GM12878 (cell line): ENCODE measurements around the gene HCK. TPM values are rescaled to one million over a fixed set of nuclear protein-coding genes. Genes with fewer than 3 reads are reported as not detected.
A peak's percentile ranks its signal among the peaks of the same experiment; 100 is the strongest.

Experiments used
- ATAC-seq: fragments of 200-7000 bp; cut with Tn5 transposase; 3 replicates; pipeline ENCODE4 v1.9.1; 2020; ENCODE audit warnings: mild to moderate bottlenecking, moderate library complexity
- BruUV-seq: library from RNA; stranded (reverse); fragments of 400-500 nt; replicated peaks from 2 replicates; lab custom pipeline; 2021; lab: Mats Ljungman, UMichigan
- CTCF ChIA-PET: fragments of 300-600 bp; sonication (Branson Sonifier 250); formaldehyde crosslinking; extraction: SDS; loops from one replicate; lab custom pipeline; 2021; ENCODE audit warnings: inconsistent platforms; lab: Yijun Ruan, JAX
- POLR2A ChIA-PET: fragments of 350-600 bp; formaldehyde crosslinking; extraction: SDS; loops from one replicate; lab custom pipeline; 2021; ENCODE audit warnings: inconsistent platforms; lab: Charles Lee
- RAD21 ChIA-PET: fragments of 300-600 bp; sonication (Branson Sonifier 250); formaldehyde crosslinking; loops from one replicate; lab custom pipeline; 2023; ENCODE audit warnings: antibody characterized with exemption; ENCODE audit not compliant: unreplicated experiment; lab: Charles Lee
- SMC1A ChIA-PET: fragments of 300-600 bp; sonication (Branson Sonifier 250); formaldehyde crosslinking; loops from one replicate; lab custom pipeline; 2023; ENCODE audit not compliant: unreplicated experiment, uncharacterized antibody; lab: Charles Lee
- DNase-seq: peaks from one replicate; pipeline ENCODE4 v3.0.0-alpha.2; 2011; ENCODE audit warnings: low read depth, low spot score
- FAIRE-seq: peaks from 3 replicates; lab custom pipeline; 2011; peaks lifted over from hg19 to GRCh38; lab: Jason Lieb, UNC
- H2AFZ ChIP-seq: 2 replicates; pipeline ENCODE4 v1.6.0; 2011; ENCODE audit warnings: low read depth, low read length, control low read depth; ENCODE audit not compliant: control insufficient read depth
- H3K27ac ChIP-seq: 2 replicates; pipeline ENCODE4 v1.5.1; 2011; ENCODE audit warnings: control low read depth; ENCODE audit not compliant: control insufficient read depth, insufficient read depth
- H3K27me3 ChIP-seq, 2 experiments: replicated peaks in 1 of 2; 2 replicates each; pipeline versions ENCODE4 v1.6.0 to v1.6.1; 2011; ENCODE audit warnings: low read length in 1 of 2; ENCODE audit not compliant: control insufficient read depth in 2 of 2, insufficient read depth in 2 of 2
- H3K36me3 ChIP-seq, 2 experiments: 2 replicates each; pipeline ENCODE4 v1.5.1; 2011; ENCODE audit warnings: low read length in 1 of 2; ENCODE audit not compliant: control insufficient read depth in 2 of 2, insufficient read depth in 2 of 2
- H3K4me1 ChIP-seq: 2 replicates; pipeline ENCODE4 v1.6.1; 2011; ENCODE audit warnings: mild to moderate bottlenecking, low read length, moderate library complexity, mixed read lengths; ENCODE audit not compliant: control insufficient read depth, insufficient read depth
- H3K4me2 ChIP-seq: 2 replicates; pipeline ENCODE4 v1.6.0; 2011; ENCODE audit warnings: control low read depth; ENCODE audit not compliant: control insufficient read depth, insufficient read depth
- H3K4me3 ChIP-seq: fragments of 200-600 bp; sonication (generic); 2 replicates; pipeline ENCODE4 v1.5.1; 2016
- H3K79me2 ChIP-seq: 2 replicates; pipeline ENCODE4 v1.6.0; 2011; ENCODE audit warnings: low read length; ENCODE audit not compliant: control insufficient read depth, insufficient read depth
- H3K9ac ChIP-seq: 2 replicates; pipeline ENCODE4 v1.8.0; 2011; ENCODE audit warnings: low read length, control low read depth, mixed read lengths; ENCODE audit not compliant: control insufficient read depth, insufficient read depth
- H3K9me3 ChIP-seq: replicated peaks from 3 replicates; pipeline ENCODE4 v1.5.1; 2011; ENCODE audit warnings: mild to moderate bottlenecking, low read length; ENCODE audit not compliant: control insufficient read depth, insufficient read depth
- H4K20me1 ChIP-seq: 2 replicates; pipeline ENCODE4 v1.6.0; 2011; ENCODE audit not compliant: control insufficient read depth, insufficient read depth
- BACH1 ChIP-seq: fragments of 450-650 bp; IDR thresholded peaks from 2 replicates; pipeline ENCODE4 v1.6.1; 2017; ENCODE audit warnings: mild to moderate bottlenecking, borderline replicate concordance
- DPF2 ChIP-seq: fragments of 450-650 bp; IDR thresholded peaks from 2 replicates; pipeline ENCODE4 v1.6.1; 2017; ENCODE audit warnings: mild to moderate bottlenecking
- EGR1 ChIP-seq, 2 experiments: IDR thresholded peaks; 1 replicate in 1 of 2; 2 replicates in 1 of 2; pipeline ENCODE4 v1.6.1; 2011 to 2012; ENCODE audit warnings: low read depth in 2 of 2, low read length in 2 of 2, borderline replicate concordance in 1 of 2, mild to moderate bottlenecking in 1 of 2, moderate library complexity in 1 of 2
- ETV6 ChIP-seq, 2 experiments: fragments of 450-650 bp in 1 of 2; IDR thresholded peaks in 1 of 2; conservative IDR thresholded peaks in 1 of 2; 2 replicates each; pipeline ENCODE4 v1.6.1; 2014; ENCODE audit warnings: antibody characterized with exemption in 1 of 2, borderline replicate concordance in 1 of 2, low read depth in 1 of 2, mild to moderate bottlenecking in 1 of 2, moderate library complexity in 1 of 2
- GABPA ChIP-seq: IDR thresholded peaks from 2 replicates; pipeline ENCODE4 v1.6.1; 2014; ENCODE audit warnings: antibody characterized with exemption, low read depth, mild to moderate bottlenecking, inconsistent platforms
- GATAD2B ChIP-seq: fragments of 450-650 bp; conservative IDR thresholded peaks from 2 replicates; pipeline ENCODE4 v1.6.1; 2017; ENCODE audit warnings: low read depth, mild to moderate bottlenecking, moderate library complexity
- IKZF1 ChIP-seq: fragments of 450-650 bp; conservative IDR thresholded peaks from 2 replicates; pipeline ENCODE4 v1.6.1; 2017; ENCODE audit warnings: antibody characterized with exemption, mild to moderate bottlenecking
- JUNB ChIP-seq: IDR thresholded peaks from 2 replicates; pipeline ENCODE4 v1.6.1; 2016; ENCODE audit warnings: antibody characterized with exemption, mild to moderate bottlenecking
- MEF2B ChIP-seq: fragments of 450-650 bp; IDR thresholded peaks from 2 replicates; pipeline ENCODE4 v1.6.1; 2018; ENCODE audit warnings: mild to moderate bottlenecking, moderate library complexity; ENCODE audit not compliant: partially characterized antibody, poor library complexity, severe bottlenecking
- MTA2 ChIP-seq: fragments of 450-650 bp; IDR thresholded peaks from 2 replicates; pipeline ENCODE4 v1.6.1; 2016; ENCODE audit warnings: low read depth, mild to moderate bottlenecking, moderate library complexity
- MXI1 ChIP-seq: fragments of 150-350 bp; IDR thresholded peaks from 2 replicates; pipeline ENCODE4 v1.6.1; 2011; ENCODE audit warnings: low read depth, mild to moderate bottlenecking, inconsistent platforms, low read length, improper control_type of control experiment
- NRF1 ChIP-seq: conservative IDR thresholded peaks from 2 replicates; pipeline ENCODE4 v1.6.1; 2011; ENCODE audit warnings: mild to moderate bottlenecking, low read depth, low read length, improper control_type of control experiment
- PAX5 ChIP-seq: IDR thresholded peaks from 2 replicates; pipeline ENCODE4 v1.6.1; 2011; ENCODE audit warnings: low read depth, low read length, borderline replicate concordance
- POLR2A ChIP-seq: IDR thresholded peaks from 2 replicates; pipeline ENCODE4 v1.6.1; 2011; ENCODE audit warnings: low read depth, mild to moderate bottlenecking, low read length
- RUNX3 ChIP-seq: IDR thresholded peaks from 2 replicates; pipeline ENCODE4 v1.6.1; 2012; ENCODE audit warnings: low read length, inconsistent platforms
- SP1 ChIP-seq: IDR thresholded peaks from one replicate; pipeline ENCODE4 v1.6.1; 2011; ENCODE audit warnings: low read depth, low read length
- SPI1 ChIP-seq: IDR thresholded peaks from 2 replicates; pipeline ENCODE4 v1.6.1; 2011; ENCODE audit warnings: low read depth, mild to moderate bottlenecking, low read length, moderate library complexity, borderline replicate concordance; ENCODE audit not compliant: insufficient read depth
- TBL1XR1 ChIP-seq: IDR thresholded peaks from 2 replicates; pipeline ENCODE4 v1.6.1; 2012; ENCODE audit warnings: low read depth, low read length, improper control_type of control experiment
- TCF12 ChIP-seq: IDR thresholded peaks from 2 replicates; pipeline ENCODE4 v1.6.1; 2011; ENCODE audit warnings: low read depth, mild to moderate bottlenecking, low read length
- TCF7 ChIP-seq: IDR thresholded peaks from 2 replicates; pipeline ENCODE4 v1.6.1; 2014; ENCODE audit warnings: antibody characterized with exemption, borderline replicate concordance
- ZNF207 ChIP-seq: fragments of 450-650 bp; IDR thresholded peaks from 2 replicates; pipeline ENCODE4 v1.6.1; 2014; ENCODE audit warnings: antibody characterized with exemption, mild to moderate bottlenecking, borderline replicate concordance
- WGBS: methylation state at CpG from one replicate; pipeline ENCODE4 v1.1.6; 2016; ENCODE audit warnings: low lambda C conversion rate; ENCODE audit not compliant: insufficient replicate concordance, insufficient coverage; ENCODE audit errors: missing lambda C conversion rate; 5-methylcytosine and 5-hydroxymethylcytosine counted together
- in situ Hi-C: fragments of 300-500 bp; cut with MboI; formaldehyde crosslinking; loops from 9 replicates; pipeline ENCODE4 v1.14.3; 2018; ENCODE audit warnings: mixed read lengths
- intact Hi-C: fragments of 100-400 bp; cut with micrococcal nuclease; formaldehyde crosslinking; loops from one replicate; pipeline ENCODE4 v1.14.2; 2022; ENCODE audit not compliant: unreplicated experiment
- polyA plus RNA-seq, 11 experiments: library from polyadenylated mRNA; depleted of rRNA in 4 of 11; unstranded in 6 of 11; stranded (reverse) in 5 of 11; fragments of >200 nt; fragmentation: Nextera tagmentation in 4 of 11; fragmentation: Illumina TruSeq in 1 of 11; extraction: Ambion mirVana in 4 of 11; extraction: Trizol in 1 of 11; gene quantifications; 1 replicate in 1 of 11; 2 replicates in 10 of 11; pipeline versions ENCODE4 v1.2.1 to v1.2.3, GENCODE V29; 2011 to 2016; ENCODE audit warnings: inconsistent platforms in 2 of 11, missing spikeins in 2 of 11, low read depth in 1 of 11
- total RNA-seq, 4 experiments: library from RNA; depleted of rRNA in 3 of 4; stranded (reverse); fragments of >200 nt in 3 of 4; fragmentation: Illumina TruSeq in 1 of 4; extraction: Trizol in 1 of 4; gene quantifications; 2 replicates each; pipeline versions ENCODE4 v1.2.1 to v1.2.3, GENCODE V29; 2013 to 2021
- TF ChIP-seq, protein P1 (sequence below): IDR thresholded peaks from 2 replicates; pipeline ENCODE4 v1.6.1; 2011; ENCODE audit warnings: borderline replicate concordance, low read depth, mild to moderate bottlenecking, moderate library complexity, low read length; ENCODE audit not compliant: insufficient read depth, poor library complexity, severe bottlenecking

Gene HCK
- total and polyA plus RNA-seq, 10 of the 15 experiments (the other 5 are each of a cell fraction or from before 2014, with no cell fraction given), result 1.3 to 30.3 (median 18.5) TPM

- Histone ChIP-seq H3K27me3 (no peaks in the 10 kb centered on the region), H3K36me3 (no peaks in the 10 kb centered on the region), H2AFZ (peak overlapping the region; percentile 37), H3K9me3 (peaks cover 5% of the 10 kb centered on the region; the same call in 2 of the 3 replicates), H3K4me1 (peaks cover 15% of the 10 kb centered on the region), H3K4me3 (peak overlapping the region; percentile 53), H3K79me2 (no peaks in the 10 kb centered on the region), H3K9ac (no peak overlapping the region), H3K27ac (peak overlapping the region; percentile 48), H3K4me2 (peak overlapping the region; percentile 65), H4K20me1 (no peaks in the 10 kb centered on the region)
- no peak for FAIRE-seq
- BruUV-seq, result no TSS peak
- ATAC-seq, result peak; percentile 86
- DNase-seq, result no peak
- RAD21 ChIA-PET, result interaction anchor here (0.6 to 4.4 kb wide), 8 partner anchors 24 to 245 kb away, joined by 3 to 60 read pairs (median 4); no protein-coding TSS in a partner anchor
- CTCF ChIA-PET, result interaction anchor here (0.9 to 4.6 kb wide), 6 partner anchors 9 to 90 kb away, joined by 3 to 56 read pairs (median 6); no protein-coding TSS in a partner anchor
- intact Hi-C loops, result no loop called here
- POLR2A ChIA-PET, result interaction anchor here (1.1 to 4.9 kb wide), 5 partner anchors 12 to 72 kb away, joined by 3 to 39 read pairs (median 5); partner anchors contain the start of gene HCK
- WGBS, result 0% methylated on average over 7 of the region's 10 CpGs
- in situ Hi-C loops, result no loop called here
- SMC1A ChIA-PET, result interaction anchor here (0.6 to 4.0 kb wide), 11 partner anchors 9 to 117 kb away, joined by 3 to 47 read pairs (median 3); partner anchors contain the start of gene HCK
- peak; percentile 85 for TF ChIP-seq MEF2B
- no peak for TF ChIP-seq JUNB
- TF ChIP-seq BACH1, result peak; percentile 14; the same call in 1 of the 2 replicates
- TF ChIP-seq MXI1, result no peak
- peak; percentile 75 for TF ChIP-seq IKZF1
- no peak for TF ChIP-seq ZNF207
- TF ChIP-seq ETV6 (conservative IDR thresholded peaks at IDR 0.05 in 1 of 2, IDR thresholded peaks at IDR 0.05 in 1 of 2; ENCODE audit: borderline replicate concordance in 1 of 2, low read depth in 1 of 2), result peak in 1 of 2 experiments; percentile 72; a peak in 2 of 4 replicates
- TF ChIP-seq PAX5, result 0 out of 2 replicates have a peak, but pooled peaks have one; percentile 38
- TF ChIP-seq GABPA, result no peak
- peak; percentile 96 for TF ChIP-seq SPI1
- peak; percentile 72; the same call in 1 of the 2 replicates for TF ChIP-seq TCF12
- TF ChIP-seq, protein P1, sequence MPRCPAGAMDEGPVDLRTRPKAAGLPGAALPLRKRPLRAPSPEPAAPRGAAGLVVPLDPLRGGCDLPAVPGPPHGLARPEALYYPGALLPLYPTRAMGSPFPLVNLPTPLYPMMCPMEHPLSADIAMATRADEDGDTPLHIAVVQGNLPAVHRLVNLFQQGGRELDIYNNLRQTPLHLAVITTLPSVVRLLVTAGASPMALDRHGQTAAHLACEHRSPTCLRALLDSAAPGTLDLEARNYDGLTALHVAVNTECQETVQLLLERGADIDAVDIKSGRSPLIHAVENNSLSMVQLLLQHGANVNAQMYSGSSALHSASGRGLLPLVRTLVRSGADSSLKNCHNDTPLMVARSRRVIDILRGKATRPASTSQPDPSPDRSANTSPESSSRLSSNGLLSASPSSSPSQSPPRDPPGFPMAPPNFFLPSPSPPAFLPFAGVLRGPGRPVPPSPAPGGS, result peak; percentile 44
- no peak for TF ChIP-seq TCF7
- peak in 1 of 2 experiments; percentile 63; a peak in 2 of 3 replicates for TF ChIP-seq EGR1 (IDR thresholded peaks at IDR 0.05; ENCODE audit: borderline replicate concordance in 1 of 2, low read depth in 2 of 2, low read length in 2 of 2)
- TF ChIP-seq TBL1XR1, result 0 out of 2 replicates have a peak, but pooled peaks have one; percentile 30
- peak; percentile 54; the same call in 1 of the 2 replicates for TF ChIP-seq GATAD2B
- peak; percentile 77 for TF ChIP-seq DPF2
- peak; percentile 31 for TF ChIP-seq SP1
- TF ChIP-seq RUNX3, result peak; percentile 36; the same call in 1 of the 2 replicates
- TF ChIP-seq POLR2A, result no peak
- TF ChIP-seq MTA2, result peak; percentile 17; the same call in 1 of the 2 replicates
- TF ChIP-seq NRF1, result no peak
Measured at GRCh38 chr20:32040142-32040953, 11.7 kb upstream of the HCK start.
